PC-3 (cell line): Measurements from ENCODE around the gene AKR1C2.

Experiments used
- CTCF ChIP-seq: fragments of 300-600 bp; sonication (generic); conservative IDR thresholded peaks from 2 replicates; pipeline ENCODE4 v1.5.1; 2017; ENCODE audit warnings: antibody characterized with exemption, low read depth, mild to moderate bottlenecking, low read length
- EZH2phosphoT487 ChIP-seq: fragments of 300-600 bp; sonication (generic); IDR thresholded peaks from 2 replicates; pipeline ENCODE4 v1.6.1; 2018; ENCODE audit warnings: mild to moderate bottlenecking, antibody characterized with exemption, low read length, borderline replicate concordance

GRCh38 chr10:4982764-4983226, 20.9 kb downstream of the AKR1C2 start:
- no peak for TF ChIP-seq EZH2phosphoT487
- no peak for TF ChIP-seq CTCF
